HepG2 (cell line): ENCODE data around the gene APOD. TPM values are rescaled to one million over a fixed set of nuclear protein-coding genes. Genes with fewer than 3 reads are reported as not detected.

Source experiments
- BCLAF1 ChIP-seq: fragments of 450-650 bp; IDR thresholded peaks from 2 replicates; pipeline ENCODE4 v1.6.1; 2017; ENCODE audit warnings: mild to moderate bottlenecking
- CBFB ChIP-seq: sonication (generic); formaldehyde crosslinking; IDR thresholded peaks from 2 replicates; pipeline ENCODE4 v1.4.0; 2020; ENCODE audit warnings: missing genetic modification reagents
- CENPBD1 ChIP-seq: sonication (generic); formaldehyde crosslinking; IDR thresholded peaks from 2 replicates; pipeline ENCODE4 v1.8.0; 2022; ENCODE audit warnings: missing genetic modification reagents, low read depth, mild to moderate bottlenecking, borderline replicate concordance
- GPBP1L1 ChIP-seq: sonication (generic); formaldehyde crosslinking; IDR thresholded peaks from 2 replicates; pipeline ENCODE4 v1.5.0; 2020; ENCODE audit warnings: mild to moderate bottlenecking, missing genetic modification reagents
- HIC2 ChIP-seq: sonication (generic); formaldehyde crosslinking; IDR thresholded peaks from 2 replicates; pipeline ENCODE4 v1.9.0; 2022; ENCODE audit warnings: low read depth, missing genetic modification reagents
- HNF4A ChIP-seq: sonication (generic); formaldehyde crosslinking; IDR thresholded peaks from 2 replicates; pipeline ENCODE4 v1.4.0; 2020; ENCODE audit warnings: missing genetic modification reagents
- KLF9 ChIP-seq: IDR thresholded peaks from 2 replicates; pipeline ENCODE4 v1.6.1; 2016; ENCODE audit warnings: low read depth
- MEIS1 ChIP-seq: sonication (generic); formaldehyde crosslinking; IDR thresholded peaks from 2 replicates; pipeline ENCODE4 v1.9.0; 2021; ENCODE audit warnings: mild to moderate bottlenecking, missing genetic modification reagents, moderate library complexity, borderline replicate concordance
- MLLT10 ChIP-seq: sonication (generic); formaldehyde crosslinking; IDR thresholded peaks from 2 replicates; pipeline ENCODE4 v1.4.0; 2020; ENCODE audit warnings: missing genetic modification reagents
- MXD3 ChIP-seq: IDR thresholded peaks from 2 replicates; pipeline ENCODE4 v1.6.1; 2016; ENCODE audit warnings: mild to moderate bottlenecking, missing biosample characterization, missing genetic modification reagents
- RNF2 ChIP-seq: fragments of 450-650 bp; conservative IDR thresholded peaks from 2 replicates; pipeline ENCODE4 v1.6.1; 2016; ENCODE audit warnings: low read depth
- RXRB ChIP-seq: IDR thresholded peaks from 2 replicates; pipeline ENCODE4 v1.6.1; 2016; ENCODE audit warnings: borderline replicate concordance, missing genetic modification reagents, missing compliant biosample characterization
- SALL2 ChIP-seq: sonication (generic); formaldehyde crosslinking; IDR thresholded peaks from 2 replicates; pipeline ENCODE4 v1.8.1; 2023; ENCODE audit warnings: mild to moderate bottlenecking, missing genetic modification reagents, inconsistent platforms
- ZNF431 ChIP-seq: sonication (generic); formaldehyde crosslinking; IDR thresholded peaks from 2 replicates; pipeline ENCODE4 v1.9.0; 2022; ENCODE audit warnings: missing genetic modification reagents, low read depth, mild to moderate bottlenecking, borderline replicate concordance
- ZNF543 ChIP-seq: sonication (generic); formaldehyde crosslinking; IDR thresholded peaks from 2 replicates; pipeline ENCODE4 v1.4.0; 2020; ENCODE audit warnings: mild to moderate bottlenecking, missing genetic modification reagents
- ZNF550 ChIP-seq: sonication (generic); formaldehyde crosslinking; IDR thresholded peaks from 2 replicates; pipeline ENCODE4 v1.4.0; 2020; ENCODE audit warnings: mild to moderate bottlenecking, missing genetic modification reagents, borderline replicate concordance
- ZNF614 ChIP-seq: IDR thresholded peaks from 2 replicates; pipeline ENCODE4 v1.6.1; 2018; ENCODE audit warnings: missing biosample characterization, missing genetic modification reagents, inconsistent platforms, borderline replicate concordance
- ZNF784 ChIP-seq: sonication (generic); formaldehyde crosslinking; IDR thresholded peaks from 2 replicates; pipeline ENCODE4 v1.5.1; 2020; ENCODE audit warnings: missing genetic modification reagents, mild to moderate bottlenecking, borderline replicate concordance
- polyA plus RNA-seq, 8 experiments: library from polyadenylated mRNA; depleted of rRNA in 3 of 8; stranded (reverse) in 7 of 8; unstranded in 1 of 8; fragments of >200 nt; fragmentation: Illumina TruSeq in 4 of 8; extraction: Trizol in 4 of 8; gene quantifications; 2 replicates each; pipeline versions ENCODE4 v1.2.1 to v1.2.3, GENCODE V29; 2011 to 2016; ENCODE audit warnings: low read depth in 4 of 8, missing spikeins in 1 of 8, mixed read lengths in 1 of 8; ENCODE audit not compliant: insufficient read depth in 1 of 8
- total RNA-seq, 5 experiments: library from RNA; depleted of rRNA; stranded (reverse); fragments of >200 nt; fragmentation: Illumina TruSeq; extraction: Trizol; gene quantifications; 2 replicates each; pipeline ENCODE4 v1.2.3, GENCODE V29; 2016; ENCODE audit warnings: low read depth in 1 of 5

Gene APOD
- total and polyA plus RNA-seq, 2 of the 13 experiments (the other 11 are each of a cell fraction or from before 2014, with no cell fraction given), result not detected

- TF ChIP-seq HNF4A (CRISPR knock-in tag) (no peak), HIC2 (CRISPR knock-in tag) (peak; percentile 27; the same call in 1 of the 2 replicates), KLF9 (CRISPR knock-in tag) (no peak), MLLT10 (CRISPR knock-in tag) (no peak), CENPBD1 (CRISPR knock-in tag) (no peak), MEIS1 (CRISPR knock-in tag) (peak; percentile 4; the same call in 1 of the 2 replicates), ZNF614 (CRISPR knock-in tag) (0 out of 2 replicates have a peak, but pooled peaks have one; percentile 8), ZNF550 (CRISPR knock-in tag) (no peak), RNF2 (peak; percentile 58; the same call in 1 of the 2 replicates), GPBP1L1 (CRISPR knock-in tag) (no peak), MXD3 (CRISPR knock-in tag) (0 out of 2 replicates have a peak, but pooled peaks have one; percentile 46), CBFB (CRISPR knock-in tag) (no peak), SALL2 (peak; percentile 82; the same call in 1 of the 2 replicates), ZNF784 (peak; percentile 67; the same call in 1 of the 2 replicates), BCLAF1 (no peak), ZNF431 (CRISPR knock-in tag) (no peak; the same call in 1 of the 2 replicates), RXRB (CRISPR knock-in tag) (no peak; the same call in 1 of the 2 replicates), ZNF543 (CRISPR knock-in tag) (0 out of 2 replicates have a peak, but pooled peaks have one; percentile 30)
Measured at GRCh38 chr3:195542698-195543499, 40.8 kb downstream of the APOD start, which contains the start of gene PPP1R2 (continued).
